Subcutaneous adipose tissue (tissue), 4 donors: ENCODE results near the gene CCDC121. TPM values are rescaled to one million over a fixed set of nuclear protein-coding genes. Genes with fewer than 3 reads are reported as not detected.

Source experiments
- total RNA-seq, 4 donors: library from RNA; depleted of rRNA; stranded (reverse); fragments of >200 nt; gene quantifications; one replicate each; pipeline ENCODE4 v1.1.0, GENCODE V29; 2016
- TF ChIP-seq, protein P1 (sequence below): fragments of 450-650 bp; IDR thresholded peaks from one replicate; pipeline ENCODE4 v1.5.1; 2016; ENCODE audit warnings: low read depth, mild to moderate bottlenecking, control low read depth, antibody characterized with exemption, moderate library complexity

The CCDC121 gene
- total RNA-seq, 4 donors from 2014 or later, result 2.5 to 6.6 (median 4.1) TPM

DNA sequence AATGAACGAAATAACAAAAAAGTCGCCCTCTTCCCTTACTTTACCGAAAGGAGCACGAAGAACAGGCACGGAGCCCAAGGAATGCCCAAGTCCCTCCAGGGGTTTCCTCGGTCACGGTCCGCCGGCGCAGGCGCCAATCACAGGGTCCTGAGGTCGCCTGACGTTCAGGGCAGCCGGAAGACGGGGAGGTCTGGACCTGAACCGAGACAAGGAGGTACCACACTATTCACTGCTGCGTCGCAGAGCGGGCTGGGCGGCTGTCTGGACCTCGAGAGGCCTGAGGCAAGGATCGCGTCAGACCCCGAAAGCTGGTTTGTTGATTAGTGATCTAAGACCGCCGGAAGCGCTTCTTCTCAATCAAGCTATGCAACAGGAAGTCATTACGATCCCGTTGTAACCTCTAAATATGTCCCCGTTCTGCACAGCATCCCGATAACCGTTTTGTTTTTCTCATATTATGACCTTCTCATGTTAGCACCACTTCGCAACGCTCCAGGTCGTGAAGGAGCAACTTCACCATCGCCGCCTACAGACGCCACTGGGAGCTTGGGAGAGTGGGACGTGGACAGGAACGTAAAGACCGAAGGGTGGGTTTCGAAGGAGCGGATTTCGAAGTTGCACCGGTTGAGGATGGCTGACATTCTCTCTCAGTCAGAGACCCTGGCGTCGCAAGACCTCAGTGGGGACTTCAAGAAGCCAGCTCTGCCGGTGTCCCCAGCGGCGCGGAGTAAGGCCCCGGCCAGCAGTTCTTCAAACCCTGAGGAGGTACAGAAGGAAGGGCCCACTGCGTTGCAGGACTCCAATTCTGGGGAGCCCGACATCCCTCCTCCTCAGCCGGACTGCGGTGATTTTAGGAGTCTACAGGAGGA lies 34.7 kb upstream of the CCDC121 start, which contains the start of the genes SLC4A1AP and SUPT7L:
Gene SLC4A1AP (plus strand): TSS at position 605 of the 869 bp plus-strand sequence. CDS start 26 bp downstream, at position 631.
Gene SUPT7L (minus strand): TSS at position 330 of the 869 bp plus-strand sequence. CDS start 1,422 bp downstream, outside the sequence.
- TF ChIP-seq, protein P1, sequence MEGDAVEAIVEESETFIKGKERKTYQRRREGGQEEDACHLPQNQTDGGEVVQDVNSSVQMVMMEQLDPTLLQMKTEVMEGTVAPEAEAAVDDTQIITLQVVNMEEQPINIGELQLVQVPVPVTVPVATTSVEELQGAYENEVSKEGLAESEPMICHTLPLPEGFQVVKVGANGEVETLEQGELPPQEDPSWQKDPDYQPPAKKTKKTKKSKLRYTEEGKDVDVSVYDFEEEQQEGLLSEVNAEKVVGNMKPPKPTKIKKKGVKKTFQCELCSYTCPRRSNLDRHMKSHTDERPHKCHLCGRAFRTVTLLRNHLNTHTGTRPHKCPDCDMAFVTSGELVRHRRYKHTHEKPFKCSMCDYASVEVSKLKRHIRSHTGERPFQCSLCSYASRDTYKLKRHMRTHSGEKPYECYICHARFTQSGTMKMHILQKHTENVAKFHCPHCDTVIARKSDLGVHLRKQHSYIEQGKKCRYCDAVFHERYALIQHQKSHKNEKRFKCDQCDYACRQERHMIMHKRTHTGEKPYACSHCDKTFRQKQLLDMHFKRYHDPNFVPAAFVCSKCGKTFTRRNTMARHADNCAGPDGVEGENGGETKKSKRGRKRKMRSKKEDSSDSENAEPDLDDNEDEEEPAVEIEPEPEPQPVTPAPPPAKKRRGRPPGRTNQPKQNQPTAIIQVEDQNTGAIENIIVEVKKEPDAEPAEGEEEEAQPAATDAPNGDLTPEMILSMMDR, result no peak

DNA sequence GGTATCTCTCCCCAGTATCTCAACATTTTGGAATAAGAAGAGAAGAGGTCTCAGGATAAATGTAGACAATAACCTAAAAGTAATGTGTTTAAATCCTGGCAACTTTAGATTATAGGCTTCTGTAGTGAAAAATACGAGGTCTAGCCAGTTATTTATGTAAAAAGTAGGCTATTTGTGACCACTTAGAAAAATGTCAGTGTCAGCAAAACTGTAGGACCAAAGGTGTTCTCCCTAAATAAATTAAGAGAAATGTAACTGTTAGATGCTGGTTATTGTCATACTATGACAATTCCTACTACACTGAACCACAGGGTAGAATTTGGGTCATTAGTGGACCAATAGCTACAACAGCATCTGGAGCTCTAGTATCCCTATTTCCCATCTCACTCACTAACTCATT lies 32.6 kb upstream of the CCDC121 start:
- TF ChIP-seq, protein P1, result no peak

DNA sequence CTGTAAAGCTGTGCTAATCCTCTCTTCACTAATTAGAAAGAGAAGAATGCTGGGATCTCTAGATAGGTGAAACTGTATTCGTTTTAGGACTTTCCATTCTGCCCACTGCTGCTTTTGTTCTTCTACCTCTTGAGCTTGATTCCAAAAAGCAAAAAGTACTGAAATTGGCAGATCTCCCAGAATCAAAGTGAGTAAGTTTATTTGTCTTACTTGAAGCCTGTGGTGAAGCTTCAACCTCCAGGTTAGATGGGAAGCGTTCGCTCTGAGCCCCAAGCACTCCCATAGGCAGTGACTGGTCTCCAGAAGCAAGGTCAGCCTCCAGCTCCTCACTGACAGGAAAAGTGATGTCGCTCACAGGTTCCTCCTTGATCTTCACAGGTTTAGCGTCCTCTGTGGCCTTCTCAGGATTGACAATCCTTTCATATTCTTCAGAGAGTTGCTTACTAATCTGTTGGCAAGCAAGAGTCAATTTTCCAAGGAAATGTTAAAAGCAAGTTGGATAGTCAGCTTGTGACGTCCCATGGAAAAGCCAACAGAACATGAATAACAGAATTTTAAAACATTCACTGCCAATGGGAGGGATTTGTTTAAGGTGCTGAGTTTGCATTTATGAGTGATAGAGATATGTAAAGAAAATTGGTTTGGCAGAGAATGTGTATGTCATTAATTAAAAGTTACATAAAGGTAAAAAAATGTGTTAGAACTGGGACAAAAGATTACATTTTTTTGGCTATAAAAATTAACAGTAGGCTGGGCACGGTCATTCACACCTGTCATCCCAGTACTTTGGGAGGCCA lies 26.5 kb upstream of the CCDC121 start:
- TF ChIP-seq, protein P1, result no peak

DNA sequence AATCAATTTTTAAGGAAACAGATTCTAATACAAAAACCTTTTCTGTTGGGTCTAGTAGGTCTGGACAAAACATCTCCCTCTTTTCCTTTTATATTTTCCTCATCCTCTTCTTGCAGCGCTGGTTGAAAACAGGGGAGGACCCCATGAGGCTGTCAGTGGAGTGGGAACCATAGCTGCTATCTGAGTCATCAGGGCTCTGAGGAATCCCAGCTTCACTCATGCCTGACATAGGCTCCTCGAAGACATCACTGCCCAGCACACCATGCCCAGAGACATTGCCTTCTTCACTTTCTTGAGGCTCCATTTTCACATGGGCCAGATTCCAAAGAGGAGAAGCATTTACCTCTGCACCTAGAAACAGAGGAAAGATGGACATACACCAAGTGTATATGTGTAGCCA lies 24.6 kb upstream of the CCDC121 start:
- TF ChIP-seq, protein P1, result no peak

DNA sequence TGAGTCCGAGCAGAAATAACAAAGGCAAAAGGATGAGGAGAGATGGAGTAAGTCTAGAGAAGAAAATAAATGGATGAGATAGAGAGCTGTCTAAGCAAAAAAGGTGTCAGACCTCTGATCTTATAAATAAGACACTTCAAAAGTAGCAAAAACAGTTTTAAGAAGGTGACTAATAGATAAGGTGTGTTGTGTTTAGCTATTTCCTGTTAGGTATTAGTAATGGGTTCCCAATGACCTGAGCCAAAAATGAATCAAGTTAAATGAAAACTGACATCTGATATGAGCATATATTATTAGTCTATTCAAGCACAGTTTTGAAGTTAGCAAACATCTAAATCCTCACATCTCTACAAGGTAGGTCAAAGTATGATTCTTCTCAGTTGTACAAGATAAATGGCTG lies 24.0 kb upstream of the CCDC121 start:
- TF ChIP-seq, protein P1, result no peak

DNA sequence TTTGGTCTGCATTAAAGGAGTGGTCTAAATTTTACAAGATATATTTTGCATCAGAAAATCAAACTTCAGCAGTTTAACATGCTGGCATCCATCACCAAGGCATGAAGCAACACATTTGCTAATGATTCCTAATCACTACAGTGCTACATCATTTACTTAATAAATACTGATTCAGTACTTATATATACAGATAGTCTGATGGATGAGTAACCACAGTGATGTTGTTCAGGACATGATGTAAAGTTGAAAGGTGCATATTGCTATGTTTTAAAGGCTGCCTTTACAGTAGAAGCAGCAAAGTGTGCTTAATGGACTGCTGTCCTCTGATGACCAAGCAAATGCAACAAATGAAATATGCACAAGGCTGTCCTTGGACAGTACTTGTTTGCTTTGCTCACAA lies 23.5 kb upstream of the CCDC121 start:
- TF ChIP-seq, protein P1, result no peak

DNA sequence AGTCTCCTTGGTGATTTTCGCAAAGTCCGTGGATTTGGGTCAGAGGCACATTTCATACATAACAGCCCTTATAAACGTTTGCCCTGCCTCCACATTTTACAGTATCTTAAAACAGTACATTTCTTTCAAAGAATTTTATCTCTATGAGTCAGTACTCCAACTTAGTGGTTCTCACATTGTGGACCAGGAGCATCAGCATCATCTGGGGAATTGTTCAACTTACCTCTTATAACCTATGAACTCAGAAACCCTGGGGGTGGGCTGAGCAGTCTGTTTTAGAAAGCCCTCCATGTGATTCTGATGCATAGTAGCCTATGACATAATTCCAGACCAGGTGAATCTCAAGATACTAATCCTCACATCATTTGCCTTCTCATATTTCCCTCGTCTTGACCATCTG lies 22.2 kb upstream of the CCDC121 start:
- TF ChIP-seq, protein P1, result no peak
